Stimulated activated CD8-positive, alpha-beta memory T cell treated with anti-CD3 and anti-CD28 coated beads, Interleukin-4, amount 100 ng/mL, for 48 hours (primary cell): ENCODE results near the gene ARHGEF10L.

Experiments
- DNase-seq: peaks from one replicate; pipeline ENCODE4 v3.0.0-alpha.2; 2020

The ARHGEF10L gene

DNA sequence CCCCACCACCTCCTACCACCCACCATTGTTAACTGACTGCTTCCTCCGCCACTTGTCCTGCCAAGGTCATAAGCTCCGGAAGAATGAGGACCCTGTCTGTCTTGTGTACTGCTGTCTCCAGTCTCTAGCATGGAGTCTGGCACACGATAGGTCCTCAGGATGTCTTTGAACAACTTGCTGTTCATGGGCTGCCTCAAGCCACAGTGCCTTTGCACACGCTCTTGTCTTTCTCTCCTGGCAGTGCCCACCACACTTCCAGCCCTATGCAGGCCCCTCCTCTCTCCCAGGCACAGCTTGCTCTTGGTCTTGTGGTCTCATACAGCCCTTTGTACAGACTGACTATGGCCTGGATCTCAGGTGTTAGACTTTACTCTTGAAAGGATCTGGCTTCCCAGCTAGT lies 97.6 kb downstream of the ARHGEF10L start:
- DNase-seq, result no peak

DNA sequence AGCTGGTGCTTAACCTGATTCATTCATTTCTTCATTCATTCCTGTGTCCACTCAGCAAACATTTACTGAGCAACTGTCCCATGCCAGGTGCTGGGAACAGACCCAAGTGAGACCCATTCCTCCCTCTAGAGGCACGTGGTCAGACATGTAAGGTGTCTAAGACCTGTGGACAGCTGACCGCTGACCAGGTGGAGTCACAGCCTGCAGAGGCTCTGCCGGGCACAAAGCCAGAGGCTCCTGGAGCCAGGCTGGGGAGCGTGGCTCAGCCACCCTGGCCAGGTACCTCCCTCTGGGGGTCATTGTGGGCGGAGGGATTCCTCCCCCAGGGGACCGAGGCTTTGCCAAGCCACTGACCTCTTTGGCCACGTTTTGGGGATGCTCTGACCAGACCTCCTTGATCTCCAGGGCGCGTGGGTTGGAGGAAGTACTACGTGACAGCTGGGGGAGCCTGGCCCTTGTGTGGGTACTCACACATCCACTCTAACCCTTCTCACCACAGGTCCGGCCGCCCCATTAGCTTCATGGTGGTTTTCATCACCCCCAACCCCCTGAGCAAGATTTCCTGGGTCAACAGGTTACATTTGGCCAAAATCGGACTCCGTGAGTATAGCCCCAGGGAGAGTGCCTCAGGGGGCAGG lies 100.3 kb downstream of the ARHGEF10L start:
- DNase-seq, result no peak

DNA sequence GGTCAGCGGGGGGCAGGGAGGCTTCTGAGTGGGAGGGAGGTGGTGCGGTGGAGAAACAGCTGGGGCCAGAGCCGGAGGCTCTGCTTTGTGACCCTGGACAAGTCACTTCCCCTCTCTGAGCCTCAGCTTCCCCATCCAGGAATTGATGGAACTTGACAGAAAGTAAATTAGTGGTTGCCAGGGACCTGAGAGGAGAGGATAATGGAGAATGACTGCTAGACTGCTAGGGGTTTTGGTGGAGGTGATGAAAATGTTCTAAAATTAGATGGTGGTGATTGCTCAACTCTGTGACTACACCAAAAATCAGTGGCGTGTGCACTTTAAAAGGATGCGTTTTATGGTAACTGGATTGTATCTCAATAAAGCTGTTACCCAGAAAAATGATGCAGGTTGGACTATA lies 100.9 kb downstream of the ARHGEF10L start:
- no peak for DNase-seq

DNA sequence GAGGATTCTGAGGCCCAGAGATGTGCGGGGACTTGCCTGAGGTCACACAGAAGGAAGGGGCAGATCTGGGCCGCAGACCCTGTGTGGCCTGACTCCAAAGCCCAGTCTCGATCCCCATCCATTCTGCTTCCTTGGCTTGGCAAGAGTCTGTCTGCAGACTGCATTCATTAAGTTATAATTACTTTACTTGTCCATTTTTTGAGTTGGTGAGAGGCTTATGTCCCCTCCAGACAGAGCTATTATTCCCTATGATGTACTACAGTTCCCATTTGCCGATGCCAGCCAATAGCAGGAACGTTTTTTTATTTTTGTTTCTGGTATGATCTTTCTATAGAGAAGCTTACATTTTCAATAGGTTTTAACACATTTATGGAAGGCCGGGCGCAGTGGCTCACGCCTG lies 101.5 kb downstream of the ARHGEF10L start:
- DNase-seq, result no peak

DNA sequence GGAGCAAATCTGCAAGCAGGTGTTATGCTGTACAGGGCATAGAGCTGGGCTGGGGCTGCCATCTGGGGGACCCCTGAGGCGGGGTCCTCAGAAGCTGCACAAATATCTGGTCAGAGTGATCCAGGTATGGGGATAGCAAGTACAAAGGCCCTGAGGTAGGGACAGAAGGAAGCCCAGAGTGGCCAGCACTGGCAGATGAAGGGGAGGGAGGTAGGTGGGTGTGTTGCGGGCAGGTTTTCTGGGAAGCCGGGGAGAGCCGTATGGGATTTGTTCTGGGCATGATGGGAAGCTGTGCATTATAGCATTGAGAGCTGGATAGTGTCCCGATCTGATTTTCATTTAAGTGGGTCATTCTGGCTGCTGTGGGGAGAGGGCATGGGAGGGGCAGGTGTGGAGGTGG lies 102.7 kb downstream of the ARHGEF10L start:
- no peak for DNase-seq

DNA sequence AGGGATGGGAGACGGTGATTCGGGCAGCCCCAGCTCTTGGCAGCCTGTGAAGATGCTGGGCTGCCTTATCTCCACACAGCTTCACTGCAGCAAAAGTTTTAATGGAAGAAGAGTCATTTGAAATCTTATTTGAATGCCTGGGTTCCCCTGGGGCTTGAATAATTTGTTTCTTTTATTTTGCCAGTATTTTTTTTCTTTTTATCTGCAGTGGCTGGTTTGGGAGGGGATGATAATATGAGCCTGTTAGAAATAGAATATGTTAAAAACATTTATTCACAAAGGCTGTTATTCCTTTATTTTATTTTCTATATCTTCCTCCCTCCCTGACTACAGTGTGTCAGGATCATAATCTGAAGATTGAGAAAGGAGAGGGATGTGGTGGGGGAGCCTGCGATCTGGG lies 103.4 kb downstream of the ARHGEF10L start:
- no peak for DNase-seq

DNA sequence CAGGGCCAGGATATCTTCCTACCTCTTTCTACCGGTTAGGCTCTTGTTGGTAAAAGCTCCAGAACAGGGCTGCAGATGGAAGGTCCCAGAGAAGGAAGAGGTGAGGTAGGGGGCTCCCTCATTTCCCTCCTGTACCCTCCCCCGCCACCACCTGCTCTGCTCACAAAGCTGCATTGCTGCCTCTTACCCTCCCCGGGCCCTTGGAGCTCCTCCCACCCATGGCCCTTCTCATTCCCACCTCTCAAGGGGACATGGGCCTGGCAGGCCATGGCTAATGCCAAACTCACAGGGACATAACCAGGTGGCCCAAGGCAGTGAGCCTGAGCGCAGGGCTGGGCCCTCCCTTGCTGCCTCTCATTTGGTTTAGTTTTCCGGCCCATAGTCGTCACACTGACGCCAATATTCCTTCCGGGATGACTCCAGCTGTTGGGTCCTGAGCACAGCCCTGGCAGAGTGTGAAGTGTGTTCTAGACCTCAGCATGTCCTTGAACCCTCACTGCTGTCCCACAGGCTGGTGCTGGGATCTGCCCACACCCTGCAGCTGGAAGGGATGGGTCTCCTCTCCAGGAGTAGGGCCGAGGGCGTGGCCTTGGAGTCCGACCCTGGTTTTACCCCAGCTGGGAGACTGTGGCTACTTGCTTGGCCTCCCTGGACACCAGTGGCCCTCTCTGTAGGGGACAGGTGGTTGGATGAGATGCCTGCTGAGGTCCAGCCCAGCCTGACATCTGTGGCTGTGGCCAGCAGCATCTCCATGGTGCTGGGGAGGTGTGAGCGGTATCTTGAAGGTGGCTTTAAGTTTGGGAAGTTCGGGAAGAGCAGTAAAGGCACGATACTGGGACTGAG lies 104.6 kb downstream of the ARHGEF10L start:
- no peak for DNase-seq

DNA sequence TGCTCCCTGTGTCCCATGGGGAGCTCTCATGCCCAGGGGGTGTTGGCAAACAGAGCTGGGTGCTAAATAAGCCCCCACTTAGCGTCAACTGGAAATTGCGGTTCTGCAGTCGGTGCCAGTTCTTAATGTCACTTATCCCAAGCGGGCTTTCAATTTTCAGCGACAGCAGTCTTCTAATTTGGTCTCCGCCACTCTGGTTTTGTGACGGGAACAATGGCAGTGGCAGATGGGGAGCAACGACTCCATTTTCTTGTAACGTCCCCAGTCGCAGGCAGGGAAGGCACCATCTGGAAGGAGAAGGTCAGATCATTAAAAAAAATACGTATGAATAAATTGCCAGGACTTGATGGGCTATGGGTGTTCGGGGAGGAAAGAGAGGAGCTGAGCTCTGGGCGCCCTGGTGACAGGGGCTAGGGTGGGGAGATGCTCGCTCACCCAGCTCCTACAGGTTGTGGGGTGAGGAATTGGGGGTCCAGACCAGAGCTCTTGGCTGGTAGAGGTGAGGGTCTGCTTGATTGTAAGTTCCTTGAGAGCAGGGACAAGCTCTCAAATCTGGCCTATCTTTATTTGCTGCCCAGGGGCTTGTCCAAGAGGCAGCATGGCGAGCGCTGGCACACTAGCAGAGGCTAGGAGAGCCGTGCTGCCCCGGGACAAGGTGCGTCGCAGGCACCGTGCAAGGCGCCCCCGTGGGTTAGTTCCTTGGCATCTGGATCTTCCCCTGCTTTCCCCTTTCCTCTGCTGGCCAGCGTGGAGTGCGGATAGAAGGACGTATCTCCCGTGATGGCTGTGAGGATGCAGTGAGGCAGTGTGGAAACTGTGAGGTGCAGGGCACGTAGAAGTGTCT lies 105.8 kb downstream of the ARHGEF10L start:
- DNase-seq, result no peak

DNA sequence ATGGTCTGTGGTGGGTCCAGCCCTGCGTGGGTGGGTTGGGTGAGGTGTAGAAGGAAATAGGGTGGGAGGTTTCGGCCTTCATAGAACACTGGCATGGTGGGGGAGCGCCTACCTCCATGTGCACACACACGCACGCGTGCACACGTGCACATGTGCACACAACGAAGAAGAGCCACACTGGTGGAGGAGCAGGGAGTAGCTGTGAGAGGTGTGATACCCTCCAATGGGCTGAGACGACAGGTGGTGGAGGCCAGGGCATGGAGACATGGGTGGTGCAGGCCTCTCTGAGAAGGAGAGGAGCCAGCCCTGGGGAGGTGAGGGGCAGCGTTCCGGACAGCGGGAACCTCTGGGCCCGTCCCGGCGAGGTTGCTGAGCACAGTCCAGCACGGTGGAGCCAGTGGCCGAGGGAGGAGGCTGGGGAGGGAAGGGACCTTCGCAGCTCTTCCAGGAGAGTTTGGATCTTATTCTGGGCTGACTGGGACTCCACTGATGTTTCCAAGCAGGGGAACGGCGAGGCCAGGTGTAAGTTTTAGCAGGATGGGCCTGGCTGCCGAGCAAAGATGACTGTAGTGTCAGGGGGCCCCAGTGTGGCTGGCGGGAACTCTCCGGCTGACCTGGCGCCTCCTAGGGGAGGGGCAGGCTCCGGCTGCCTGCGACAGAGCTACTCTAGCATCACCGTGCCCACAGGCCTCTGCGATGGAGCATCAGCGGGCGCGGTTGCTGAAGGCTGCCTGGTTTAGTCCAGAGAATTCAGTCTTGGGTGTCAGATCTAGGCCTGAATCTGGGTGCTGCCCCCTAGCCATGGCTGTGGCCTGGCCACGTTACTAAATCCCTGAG lies 107.2 kb downstream of the ARHGEF10L start:
- no peak for DNase-seq

DNA sequence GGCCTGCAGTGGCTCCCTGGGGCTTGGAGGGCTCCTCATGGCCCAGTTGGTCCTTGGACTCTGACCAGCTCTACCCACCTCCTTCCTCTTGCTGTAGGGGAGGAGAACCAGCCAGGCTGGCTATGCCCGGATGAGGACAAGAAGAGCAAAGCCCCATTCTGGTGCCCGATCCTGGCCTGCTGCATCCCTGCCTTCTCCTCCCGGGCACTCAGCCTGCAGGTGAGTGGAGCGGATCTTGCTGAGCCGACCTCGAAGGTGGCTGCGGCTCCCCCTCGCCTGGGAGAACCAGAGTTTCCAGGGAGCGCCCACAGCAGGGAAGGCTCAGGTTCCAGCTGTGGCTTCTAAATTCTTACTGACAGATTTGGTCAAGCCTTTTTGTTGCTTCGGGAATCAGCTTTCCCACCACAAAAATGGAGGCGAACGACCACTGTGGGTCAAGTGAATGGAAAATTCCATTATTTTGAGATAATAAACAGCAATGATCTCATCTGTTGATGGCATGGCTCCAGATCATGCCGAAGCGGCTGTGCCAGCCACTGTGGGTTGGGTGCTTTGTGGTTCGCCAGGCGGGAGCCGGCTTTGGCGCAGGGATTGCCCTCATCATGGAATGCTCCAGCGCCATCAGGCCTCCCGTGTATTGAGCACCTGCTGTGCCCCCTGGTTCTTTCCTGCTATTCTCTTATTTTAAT lies 109.1 kb downstream of the ARHGEF10L start:
- DNase-seq, result no peak

DNA sequence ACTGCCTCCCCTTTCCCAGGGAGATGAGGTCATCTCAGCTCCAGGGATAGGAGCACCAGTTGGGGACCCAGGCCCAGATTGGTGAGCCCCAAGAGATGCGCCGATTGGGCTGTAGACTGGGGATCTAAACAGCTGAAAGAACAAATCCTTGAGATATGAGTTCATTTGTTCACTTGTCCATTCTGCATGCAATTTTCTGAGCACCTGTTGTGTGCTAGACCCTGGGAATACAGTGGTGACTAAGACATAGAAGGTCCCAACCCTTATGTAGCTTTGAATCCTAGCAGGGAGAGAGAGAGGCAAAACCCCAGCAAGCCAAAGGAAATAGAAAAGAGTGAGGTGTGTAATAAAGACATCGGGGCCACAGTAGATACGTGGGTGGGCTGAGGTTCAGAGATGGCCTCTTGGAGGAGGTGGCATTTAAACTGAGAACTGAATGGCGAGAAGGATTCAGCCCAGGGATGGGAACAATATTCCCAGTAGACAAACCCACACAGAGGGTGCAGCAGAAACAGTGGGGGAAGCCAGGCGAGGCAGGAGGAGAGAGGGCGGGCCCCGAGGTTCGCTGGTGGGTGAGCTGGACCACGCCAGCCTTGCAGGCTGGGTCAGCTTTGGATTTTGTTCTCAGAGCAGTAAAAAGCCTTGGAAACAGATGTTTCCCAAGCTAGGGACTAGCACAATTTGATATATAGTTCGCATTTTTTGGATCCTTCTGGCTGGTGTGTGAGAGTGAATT lies 110.0 kb downstream of the ARHGEF10L start:
- no peak for DNase-seq

DNA sequence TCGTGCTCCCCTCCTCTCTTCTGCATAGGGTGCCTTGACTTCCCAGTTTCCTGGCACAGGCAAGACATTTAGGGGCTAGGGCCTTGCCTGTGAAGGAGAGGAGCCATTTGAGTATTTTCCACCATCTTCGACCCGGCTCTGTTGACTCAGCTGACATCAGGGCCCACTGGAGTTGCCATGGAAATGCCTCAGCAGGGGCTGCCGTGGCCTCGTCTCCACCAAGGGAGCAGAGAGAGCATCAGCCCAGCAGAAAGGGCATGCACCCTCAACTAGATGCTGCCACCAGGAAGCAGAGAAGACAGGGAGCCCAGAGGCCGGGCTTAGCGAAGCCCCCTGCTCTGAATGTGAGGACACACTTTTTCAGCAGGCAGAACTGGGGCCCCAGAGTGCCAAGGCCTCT lies 113.8 kb downstream of the ARHGEF10L start:
- no peak for DNase-seq

DNA sequence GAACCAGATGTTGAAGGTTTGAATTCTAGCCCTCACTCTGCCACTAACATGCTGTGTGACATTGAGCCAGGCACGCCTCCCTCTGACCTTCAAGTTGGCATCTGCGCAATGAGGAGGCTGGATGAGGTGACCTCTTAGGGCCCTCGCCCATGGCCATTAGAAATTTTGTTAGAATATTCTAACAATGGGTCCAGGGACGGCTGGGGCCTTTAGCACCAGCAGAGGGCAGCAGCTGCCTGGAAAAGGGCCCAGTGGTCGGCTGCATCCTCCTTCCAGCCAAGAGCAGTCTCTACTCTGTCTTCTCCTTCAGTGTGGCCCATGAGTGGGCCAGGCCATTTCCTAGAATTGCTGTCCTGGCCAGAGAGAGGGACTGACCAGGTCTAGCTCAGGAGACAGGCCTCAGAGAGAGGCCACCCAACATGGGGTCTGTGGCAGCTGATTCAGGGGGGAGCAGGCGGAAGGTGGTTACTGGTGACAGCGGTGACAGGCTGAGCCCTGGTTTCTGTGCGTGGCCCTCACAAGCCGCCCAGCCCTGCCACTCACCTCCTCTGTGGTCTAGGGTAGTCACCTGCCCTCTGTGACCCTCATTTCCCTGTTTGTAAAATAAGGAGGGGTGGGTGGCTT lies 114.3 kb downstream of the ARHGEF10L start:
- DNase-seq, result peak; percentile 50

DNA sequence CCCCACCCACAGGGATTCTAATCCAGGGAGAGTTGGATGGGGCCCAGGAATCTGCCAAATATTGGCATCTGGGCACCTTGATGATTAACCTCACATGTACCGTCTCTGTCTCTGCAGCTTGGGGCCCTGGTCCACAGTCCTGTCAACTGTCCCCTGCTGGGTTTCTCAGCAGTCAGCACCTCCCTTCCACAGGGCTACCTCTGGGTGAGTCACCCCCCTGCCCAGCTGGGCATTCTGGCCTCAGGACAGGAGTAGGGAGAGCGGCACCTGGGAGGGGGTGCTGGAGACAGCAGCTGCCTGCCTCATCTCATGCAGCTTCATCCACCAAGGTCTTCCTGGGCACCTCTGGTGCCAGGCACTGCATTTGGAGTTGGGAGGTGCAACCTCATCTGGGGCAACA lies 115.0 kb downstream of the ARHGEF10L start:
- no peak for DNase-seq

DNA sequence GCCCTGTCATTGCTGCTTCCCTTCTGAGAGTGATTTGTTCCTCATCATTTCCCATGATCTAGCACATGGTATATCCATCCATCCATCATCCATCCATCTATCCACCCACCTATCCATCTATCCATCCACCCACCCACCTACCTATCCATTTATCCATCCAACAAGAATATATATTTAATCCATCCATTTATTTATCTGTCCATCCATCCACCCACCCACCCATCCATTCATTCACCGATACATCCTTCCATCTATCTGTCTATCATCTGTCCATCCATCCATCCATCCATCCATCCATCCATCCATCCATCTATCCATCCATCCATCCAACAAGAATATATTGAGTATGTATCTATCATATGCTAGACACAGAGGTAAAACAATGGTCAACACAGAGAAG lies 115.7 kb downstream of the ARHGEF10L start:
- DNase-seq, result no peak

DNA sequence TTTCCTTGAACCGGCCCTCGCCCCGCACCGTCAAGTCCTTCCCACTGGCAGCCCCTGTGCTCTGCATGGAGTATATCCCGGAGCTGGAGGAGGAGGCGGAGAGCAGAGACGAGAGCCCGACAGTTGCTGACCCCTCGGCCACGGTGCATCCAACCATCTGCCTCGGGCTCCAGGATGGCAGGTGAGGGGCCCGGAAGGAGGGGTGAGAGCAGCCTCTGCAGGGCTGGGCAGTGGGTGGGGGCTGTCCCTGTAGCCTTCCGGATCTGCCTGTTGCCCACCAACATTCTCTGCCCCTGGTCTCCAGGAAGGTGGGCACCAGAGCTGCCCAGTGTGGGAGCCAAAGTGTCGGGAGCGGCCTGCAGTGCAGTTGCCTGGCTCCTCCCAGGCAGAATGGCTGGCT lies 116.4 kb downstream of the ARHGEF10L start:
- no peak for DNase-seq

DNA sequence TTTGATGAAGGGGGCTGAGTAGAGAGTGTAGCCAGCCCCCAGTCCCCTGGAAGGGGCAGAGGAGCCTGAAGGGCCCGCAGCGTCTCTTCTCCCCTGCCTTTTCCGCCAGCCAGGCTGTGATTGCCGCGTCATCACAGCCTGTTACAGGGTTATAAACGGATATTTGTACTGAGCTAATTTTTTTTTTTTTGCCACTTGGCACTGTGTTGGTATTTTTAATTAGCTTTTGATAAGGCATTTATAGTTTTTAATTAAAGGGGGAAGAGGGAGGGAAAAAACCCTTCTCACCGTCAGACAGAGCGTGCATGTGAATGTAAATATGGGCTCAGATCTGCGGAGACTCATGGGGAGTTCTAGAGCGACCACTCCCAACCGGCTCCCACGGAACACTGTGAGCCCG lies 117.9 kb downstream of the ARHGEF10L start:
- no peak for DNase-seq

DNA sequence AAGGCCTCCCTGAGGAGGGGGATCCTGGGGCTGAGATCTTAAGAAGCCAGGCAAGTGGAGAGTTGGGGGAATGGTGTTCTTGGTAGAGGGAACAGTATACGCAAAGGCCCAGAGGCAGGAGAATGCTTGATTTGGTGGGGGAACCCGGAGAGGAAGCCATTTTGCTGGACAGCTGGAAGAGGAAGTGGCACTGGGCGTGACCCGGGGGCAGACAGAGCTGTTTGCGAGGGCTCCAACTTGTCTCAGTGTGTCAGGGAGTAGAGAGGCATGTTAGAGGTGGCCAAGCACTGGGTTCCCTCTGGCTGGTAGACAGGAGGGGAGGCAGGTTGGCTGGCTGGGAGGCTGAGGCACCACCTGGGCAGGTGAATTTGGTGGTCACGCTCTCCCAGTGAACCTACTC lies 119.3 kb downstream of the ARHGEF10L start:
- no peak for DNase-seq

DNA sequence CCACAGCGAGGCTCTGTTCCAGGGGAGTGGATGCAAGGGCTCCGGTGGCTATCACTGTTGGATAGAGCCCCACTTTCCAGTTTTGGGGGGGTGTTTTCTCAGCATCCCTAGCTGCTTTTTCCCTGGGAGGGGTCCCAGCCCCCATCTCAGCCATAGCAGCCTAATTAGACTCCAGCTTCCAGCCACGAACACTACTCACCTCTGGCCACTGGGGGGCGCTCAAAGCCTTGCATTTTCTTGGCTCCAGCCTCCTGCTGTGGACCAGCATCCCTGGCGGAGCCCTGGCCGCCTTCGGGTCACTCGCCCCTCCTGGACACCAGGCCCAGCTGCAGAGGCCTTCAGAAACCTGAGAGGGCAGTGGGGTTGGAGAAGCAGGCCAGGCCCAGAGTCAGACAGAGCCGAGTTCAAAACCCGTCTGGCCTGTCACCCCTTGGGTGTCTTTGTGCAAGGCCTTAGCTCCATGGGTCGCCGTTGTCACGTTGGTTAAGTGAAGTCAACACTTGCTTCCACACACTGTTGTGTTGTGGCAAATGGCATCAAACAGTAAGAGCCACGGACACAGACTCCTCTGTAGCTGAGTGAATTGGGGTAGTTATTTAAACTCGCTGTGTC lies 122.2 kb downstream of the ARHGEF10L start:
- DNase-seq, result peak; percentile 83

DNA sequence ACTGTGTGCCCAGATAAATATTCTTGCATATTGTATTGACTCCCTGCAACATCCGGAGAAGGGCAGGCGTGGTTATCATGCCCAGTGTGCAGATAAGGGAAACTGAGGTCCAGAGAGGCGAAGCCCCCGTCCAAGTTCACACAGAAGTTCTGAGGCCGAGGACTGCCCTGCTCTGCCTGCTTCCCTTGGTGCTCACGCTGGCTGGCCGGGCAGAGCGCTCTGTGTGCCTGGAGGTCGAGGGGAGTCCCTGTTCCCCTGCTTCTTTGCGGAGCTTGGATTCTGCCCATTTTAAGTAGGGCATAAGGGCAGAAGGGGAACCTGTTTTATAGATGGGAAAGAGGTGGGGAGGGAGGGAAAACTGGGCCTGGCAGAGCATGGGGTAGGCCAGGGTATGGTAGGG lies 122.8 kb downstream of the ARHGEF10L start:
- DNase-seq, result no peak

DNA sequence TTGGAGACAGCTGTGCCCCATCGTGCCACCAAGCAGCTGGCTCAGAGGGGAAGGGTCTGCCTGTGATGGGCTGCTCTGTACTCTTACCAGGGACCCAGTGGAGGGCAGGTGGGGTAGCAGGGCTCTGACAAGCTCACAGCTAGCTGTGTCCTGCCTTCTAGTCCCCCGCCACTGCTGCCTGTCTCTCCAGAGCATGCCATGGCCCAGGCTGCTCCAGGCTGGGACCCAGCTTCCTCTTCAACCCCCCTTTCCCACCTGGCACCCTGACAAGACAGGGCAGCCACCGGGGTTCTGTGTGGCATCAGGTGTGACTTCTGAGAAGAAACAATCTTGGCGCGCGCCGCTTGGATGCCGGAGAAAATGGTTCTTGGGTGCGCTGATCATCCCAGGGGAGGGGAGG lies 123.3 kb downstream of the ARHGEF10L start:
- no peak for DNase-seq
